ENCODE results near the gene BBLN.
"Not testable (repeated sequence)": the region's sequence is repeated elsewhere in the genome, so short reads cannot be mapped to it uniquely, and the experiment has no call there.

Gene BBLN

DNA sequence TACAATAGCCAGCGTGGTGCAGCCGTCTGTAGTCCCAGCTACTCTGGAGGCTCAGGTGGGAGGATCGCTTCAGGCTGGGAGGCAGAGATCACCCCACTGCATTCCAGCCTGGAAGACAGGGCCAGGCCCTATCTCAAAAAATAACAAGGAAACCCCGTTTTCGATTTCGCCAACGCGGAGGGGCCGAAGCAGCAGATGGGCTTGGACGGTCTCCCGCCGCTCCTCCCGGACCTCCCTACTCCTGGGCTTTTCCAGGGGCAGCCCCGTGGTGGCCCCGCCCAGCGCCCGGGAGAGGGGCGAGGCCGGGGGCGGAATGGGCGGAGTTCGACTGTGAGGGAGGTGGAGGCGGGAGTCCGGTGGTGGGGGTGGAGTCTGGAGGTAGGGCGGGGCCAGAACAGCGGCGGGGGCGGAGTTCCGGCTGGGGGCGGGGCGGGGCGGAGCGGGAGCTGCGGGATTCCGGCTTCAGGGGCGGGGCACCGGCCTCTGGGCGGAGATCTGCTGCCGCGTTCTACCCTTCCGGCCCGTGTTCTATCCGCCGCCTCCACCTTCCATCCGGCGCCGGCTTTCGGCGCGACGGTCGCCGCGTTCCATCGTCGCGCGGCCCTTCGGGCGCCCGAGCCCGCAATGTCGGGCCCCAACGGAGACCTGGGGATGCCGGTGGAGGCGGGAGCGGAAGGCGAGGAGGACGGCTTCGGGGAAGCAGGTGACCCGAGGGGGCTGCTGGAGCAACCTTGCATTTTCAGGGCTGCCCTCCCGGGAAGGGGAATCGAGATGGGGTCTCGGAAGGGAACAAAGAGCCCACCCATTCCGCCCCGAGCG, at the start of gene BBLN:
Gene BBLN, plus strand, starts transcription at position 482 of the 819 bp plus-strand sequence. Its CDS starts 143 bp downstream, at position 625.
- H3K4me3 ChIP-seq: peak within 1 kb of the TSS; percentile 74 to 86
- peak within 1 kb of the TSS; percentile 59 to 73 for H3K27ac ChIP-seq
- TF ChIP-seq, protein P1, sequence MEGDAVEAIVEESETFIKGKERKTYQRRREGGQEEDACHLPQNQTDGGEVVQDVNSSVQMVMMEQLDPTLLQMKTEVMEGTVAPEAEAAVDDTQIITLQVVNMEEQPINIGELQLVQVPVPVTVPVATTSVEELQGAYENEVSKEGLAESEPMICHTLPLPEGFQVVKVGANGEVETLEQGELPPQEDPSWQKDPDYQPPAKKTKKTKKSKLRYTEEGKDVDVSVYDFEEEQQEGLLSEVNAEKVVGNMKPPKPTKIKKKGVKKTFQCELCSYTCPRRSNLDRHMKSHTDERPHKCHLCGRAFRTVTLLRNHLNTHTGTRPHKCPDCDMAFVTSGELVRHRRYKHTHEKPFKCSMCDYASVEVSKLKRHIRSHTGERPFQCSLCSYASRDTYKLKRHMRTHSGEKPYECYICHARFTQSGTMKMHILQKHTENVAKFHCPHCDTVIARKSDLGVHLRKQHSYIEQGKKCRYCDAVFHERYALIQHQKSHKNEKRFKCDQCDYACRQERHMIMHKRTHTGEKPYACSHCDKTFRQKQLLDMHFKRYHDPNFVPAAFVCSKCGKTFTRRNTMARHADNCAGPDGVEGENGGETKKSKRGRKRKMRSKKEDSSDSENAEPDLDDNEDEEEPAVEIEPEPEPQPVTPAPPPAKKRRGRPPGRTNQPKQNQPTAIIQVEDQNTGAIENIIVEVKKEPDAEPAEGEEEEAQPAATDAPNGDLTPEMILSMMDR (IDR thresholded peaks at IDR 0.05): no peak
- peak; percentile 92 to 98 for DNase-seq
- H3K36me3 ChIP-seq: peaks cover 12 to 29% (median 22%) of the 10 kb centered on the region in 3 donors
- H3K4me1 ChIP-seq: peaks cover 0 to 34% (median 21%) of the 10 kb centered on the region in 4 donors
- no peaks in the 10 kb centered on the region for H3K9me3 ChIP-seq
- intact Hi-C loops (cut with DNase I; ENCODE audit: low total_unique reads): no loop called here
- H3K27me3 ChIP-seq: no peaks in the 10 kb centered on the region

- H3K27me3 ChIP-seq; H3K9me3 ChIP-seq; H3K27ac ChIP-seq; H3K4me1 ChIP-seq; H3K4me3 ChIP-seq; intact Hi-C loops (cut with DNase I; ENCODE audit: low total_unique reads): not testable (repeated sequence)
- peaks cover 15 to 56% (median 40%) of the 10 kb centered on the region in 3 donors for H3K36me3 ChIP-seq
- peak in 1 of 2 donors; percentile 37 for DNase-seq
Observed at GRCh38 chr9:128111726-128112125, 48.3 kb upstream of the BBLN start.

- Histone ChIP-seq H3K27me3 (no peaks in the 10 kb centered on the region), H3K9me3 (no peaks in the 10 kb centered on the region), H3K36me3 (peaks cover 0 to 36% (median 20%) of the 10 kb centered on the region in 3 donors), H3K27ac (no peak overlapping the region), H3K4me3 (no peak overlapping the region), H3K4me1 (peaks cover 0 to 8% (median 4%) of the 10 kb centered on the region in 4 donors)
- intact Hi-C loops (cut with DNase I; ENCODE audit: low total_unique reads): no loop called here
- TF ChIP-seq, protein P1 (IDR thresholded peaks at IDR 0.05): no peak
- DNase-seq: peak in 1 of 2 donors; percentile 53
Observed at GRCh38 chr9:128113526-128114325, 46.3 kb upstream of the BBLN start.

DNA sequence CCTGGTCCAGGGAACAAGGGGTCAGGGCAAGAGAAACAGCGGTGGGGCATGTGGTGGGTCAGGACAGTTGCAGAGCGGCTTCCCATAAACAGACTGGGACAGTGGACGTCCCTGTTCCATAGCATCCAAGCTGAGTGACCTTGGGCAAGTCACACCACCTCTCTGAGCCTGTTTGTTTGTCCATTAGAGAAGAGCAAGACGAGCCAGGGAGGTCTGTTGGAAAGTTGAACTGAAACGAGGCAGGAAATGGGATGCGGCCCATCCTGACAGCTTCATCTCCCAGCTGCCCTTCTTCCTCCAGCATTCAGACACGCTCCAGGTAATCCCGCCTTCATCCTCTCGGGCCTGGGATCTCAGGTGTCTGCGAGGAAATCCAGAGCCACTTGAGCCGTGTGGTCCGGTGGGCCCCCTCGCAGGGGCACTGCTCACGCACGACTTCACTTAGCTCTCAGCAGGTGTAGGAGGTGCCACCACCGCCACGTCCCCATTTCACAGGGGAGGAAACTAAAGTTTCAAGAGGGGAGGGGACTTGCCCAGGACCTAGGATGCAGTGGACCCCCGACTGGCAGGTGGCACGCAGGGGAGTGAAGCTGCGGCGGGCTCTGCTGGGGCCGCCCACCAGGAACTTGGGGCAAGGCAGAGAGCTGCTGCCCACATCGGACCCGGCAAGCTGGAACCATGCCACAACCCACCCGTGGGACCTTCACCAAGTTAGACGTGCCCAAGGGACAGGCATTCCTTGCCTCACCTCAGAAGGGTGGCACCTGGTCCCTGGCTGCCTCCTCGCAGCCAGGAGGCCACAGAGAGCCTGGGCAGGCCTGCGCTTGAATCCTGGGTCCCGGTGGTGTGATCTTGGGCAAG, 45.5 kb upstream of the BBLN start:
- TF ChIP-seq, protein P1 (IDR thresholded peaks at IDR 0.05): no peak
- Histone ChIP-seq H3K9me3 (no peaks in the 10 kb centered on the region), H3K4me1 (peaks cover 0 to 8% (median 4%) of the 10 kb centered on the region in 4 donors), H3K27ac (no peak overlapping the region), H3K4me3 (no peak overlapping the region), H3K36me3 (peaks cover 0 to 28% (median 12%) of the 10 kb centered on the region in 3 donors), H3K27me3 (no peaks in the 10 kb centered on the region)
- peak in 1 of 2 donors; percentile 56 for DNase-seq
- intact Hi-C loops (cut with DNase I; ENCODE audit: low total_unique reads): loop anchor here (5.0 kb wide), 1 partner anchor 172 kb away; no protein-coding TSS in a partner anchor

DNA sequence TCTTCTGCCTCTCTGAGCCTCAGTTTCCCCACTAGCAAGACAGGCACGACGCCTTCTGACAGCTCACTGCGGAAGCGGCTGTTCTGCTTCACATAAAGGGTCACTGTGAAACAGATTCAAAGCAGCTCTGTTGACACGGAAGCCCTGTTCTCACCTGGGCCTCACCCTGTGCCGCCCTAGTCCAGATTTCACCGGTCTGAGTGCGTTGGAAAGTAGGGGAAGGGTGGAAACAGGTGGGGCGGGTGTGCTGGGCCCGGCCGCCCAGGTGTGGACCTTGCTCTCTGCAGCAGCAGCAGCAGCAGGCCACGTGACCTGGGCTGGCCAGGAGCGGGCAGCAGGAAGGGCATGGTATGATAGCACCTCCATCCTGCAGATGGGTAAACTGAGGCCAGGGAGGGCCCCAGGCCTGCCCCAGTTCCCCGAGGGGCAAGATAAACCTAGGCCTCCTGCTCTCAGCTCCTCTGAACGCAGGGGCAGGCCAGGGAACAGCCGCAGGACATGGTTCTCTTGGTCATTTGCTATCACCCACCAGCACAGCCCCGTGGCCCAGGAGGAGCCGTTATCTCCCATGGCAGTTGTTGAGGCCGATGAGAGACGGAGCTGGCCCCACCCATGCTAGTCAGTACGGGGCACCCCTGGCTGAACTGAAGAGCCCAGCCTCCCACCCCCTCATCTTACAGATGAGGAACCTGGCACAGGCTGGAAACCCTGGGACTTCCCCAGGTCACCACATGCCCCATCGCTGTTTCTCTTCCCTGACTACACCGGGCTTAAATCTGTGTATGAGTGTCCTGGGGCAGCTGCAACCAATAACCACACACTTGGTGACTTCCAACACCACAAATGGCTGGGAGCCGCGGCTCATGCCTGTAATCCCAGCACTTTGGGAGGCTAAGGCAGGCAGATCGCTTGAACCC, 44.6 kb upstream of the BBLN start:
- Histone ChIP-seq H3K36me3 (peaks cover 0 to 29% (median 15%) of the 10 kb centered on the region in 3 donors), H3K4me1 (peaks cover 0 to 8% (median 4%) of the 10 kb centered on the region in 4 donors), H3K4me3 (no peak overlapping the region), H3K27me3 (no peaks in the 10 kb centered on the region), H3K27ac (no peak overlapping the region), H3K9me3 (no peaks in the 10 kb centered on the region)
- peak in 1 of 2 donors; percentile 61 for DNase-seq
- TF ChIP-seq, protein P1 (IDR thresholded peaks at IDR 0.05): no peak
- intact Hi-C loops (cut with DNase I; ENCODE audit: low total_unique reads): loop anchor here (5.0 kb wide), 1 partner anchor 173 kb away; no protein-coding TSS in a partner anchor

Data from tibial artery (tissue), 4 donors.